AG04449 (cell line): ENCODE results near the gene FRAT1.

ENCODE experiments used
- CTCF ChIA-PET: fragments of 350-600 bp; formaldehyde crosslinking; extraction: SDS; loops from one replicate; lab custom pipeline; 2021; ENCODE audit warnings: antibody characterized with exemption; lab: Yijun Ruan, JAX
- POLR2A ChIA-PET: fragments of 400-600, 350-600 bp; formaldehyde crosslinking; extraction: SDS; loops from one replicate; lab custom pipeline; 2020; ENCODE audit warnings: antibody characterized with exemption, inconsistent platforms; lab: Yijun Ruan, JAX
- DNase-seq: peaks from one replicate; pipeline ENCODE4 v3.0.0-alpha.2; 2010; ENCODE audit warnings: low read depth, low spot score
- H3K4me3 ChIP-seq: 2 replicates; pipeline ENCODE4 v1.5.1; 2011; ENCODE audit warnings: low read depth, mild to moderate bottlenecking, control low read depth, low read length
- CTCF ChIP-seq: IDR thresholded peaks from one replicate; pipeline ENCODE4 v1.5.1; 2011; ENCODE audit warnings: mild to moderate bottlenecking, moderate library complexity, low read length, control low read depth, inconsistent platforms; ENCODE audit not compliant: insufficient read depth; ENCODE audit errors: missing control alignments

FRAT1 gene

DNA sequence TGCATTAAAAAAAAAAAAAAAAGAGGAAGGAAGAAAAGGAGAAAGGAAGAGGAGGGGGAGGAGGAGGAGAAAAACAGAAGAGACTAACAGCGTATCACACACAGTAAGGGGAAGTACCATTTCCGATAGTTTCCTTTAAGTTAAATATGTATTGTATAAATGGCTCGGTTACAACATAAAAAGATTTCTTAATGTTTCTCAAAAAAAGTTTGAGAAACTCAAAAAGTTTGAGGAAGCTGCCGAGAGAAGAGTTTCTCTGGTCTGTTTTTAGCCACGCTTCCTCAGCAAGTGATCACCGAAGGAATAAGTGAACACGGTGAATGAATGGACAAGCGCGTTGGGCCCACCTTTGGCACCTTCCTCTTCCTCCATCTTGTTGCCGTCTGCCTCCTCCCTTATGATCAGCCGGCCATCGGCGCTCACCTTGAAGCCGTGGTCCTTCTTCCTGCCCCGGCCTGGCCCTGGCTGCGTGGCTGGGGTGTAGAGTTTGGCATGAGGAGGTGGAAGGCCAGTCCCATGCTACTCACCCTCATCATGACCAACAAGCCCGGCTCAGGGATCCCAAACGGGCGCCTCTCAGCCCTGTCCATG, 46.8 kb downstream of the FRAT1 start:
- H3K4me3 ChIP-seq, result no peak overlapping the region
- ChIA-PET POLR2A (no interaction called here), CTCF (no interaction called here)
- no peak for TF ChIP-seq CTCF
- no peak for DNase-seq

- no peak for TF ChIP-seq CTCF
- ChIA-PET CTCF (no interaction called here), POLR2A (no interaction called here)
- no peak overlapping the region for H3K4me3 ChIP-seq
- no peak for DNase-seq
These were observed 47.5 kb downstream of the FRAT1 start for GRCh38 chr10:97366572-97366971.

- CTCF ChIA-PET, result no interaction called here
- H3K4me3 ChIP-seq, result no peak overlapping the region
- no peak for TF ChIP-seq CTCF
- POLR2A ChIA-PET, result no interaction called here
- no peak for DNase-seq
These were observed 48.1 kb downstream of the FRAT1 start for GRCh38 chr10:97367126-97367649.
